ENCODE data around the gene WFDC5.

WFDC5 gene

DNA sequence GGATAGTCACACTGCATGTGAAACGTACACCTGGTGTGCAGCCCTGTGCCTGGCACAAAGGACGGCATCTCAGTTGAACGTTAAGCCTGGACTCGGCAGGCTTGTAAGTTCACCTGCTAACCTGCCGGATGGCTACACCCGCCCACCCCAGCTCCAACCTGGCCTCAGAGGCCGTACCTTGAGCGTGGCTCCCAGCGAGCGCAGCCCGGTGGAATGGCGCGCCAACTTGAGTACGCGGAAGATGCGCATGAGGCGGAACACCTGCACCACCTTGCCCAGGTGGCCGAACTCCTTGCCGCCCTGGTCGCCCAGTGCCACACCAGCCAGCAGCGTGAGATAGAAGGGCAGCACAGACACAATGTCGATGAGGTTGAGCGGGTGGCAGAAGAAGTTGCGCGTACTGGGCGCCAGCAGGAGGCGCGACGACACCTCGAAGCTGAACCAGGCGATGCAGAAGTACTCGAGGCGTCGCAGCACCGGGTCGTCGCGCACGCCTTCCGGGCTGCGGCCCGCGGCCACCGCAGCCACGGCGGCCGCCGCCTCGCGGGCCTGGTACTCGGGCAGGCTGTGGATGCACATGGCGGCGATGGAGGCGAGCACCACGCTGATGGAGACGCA is 17.4 kb downstream of the WFDC5 start:
- Histone ChIP-seq H3K4me3 (ENCODE audit: low read depth, low read length) (peak overlapping the region; percentile 39), H3K27ac (no peak overlapping the region), H3K27me3 (replicated peaks) (no peaks in the 10 kb centered on the region), H3K36me3 (replicated peaks) (no peaks in the 10 kb centered on the region)
- in situ Hi-C loops (cut with HindIII; ENCODE audit: low pct_ligation_motif_present, low sequenced_read_pairs): no loop called here
- TF ChIP-seq, protein P1, sequence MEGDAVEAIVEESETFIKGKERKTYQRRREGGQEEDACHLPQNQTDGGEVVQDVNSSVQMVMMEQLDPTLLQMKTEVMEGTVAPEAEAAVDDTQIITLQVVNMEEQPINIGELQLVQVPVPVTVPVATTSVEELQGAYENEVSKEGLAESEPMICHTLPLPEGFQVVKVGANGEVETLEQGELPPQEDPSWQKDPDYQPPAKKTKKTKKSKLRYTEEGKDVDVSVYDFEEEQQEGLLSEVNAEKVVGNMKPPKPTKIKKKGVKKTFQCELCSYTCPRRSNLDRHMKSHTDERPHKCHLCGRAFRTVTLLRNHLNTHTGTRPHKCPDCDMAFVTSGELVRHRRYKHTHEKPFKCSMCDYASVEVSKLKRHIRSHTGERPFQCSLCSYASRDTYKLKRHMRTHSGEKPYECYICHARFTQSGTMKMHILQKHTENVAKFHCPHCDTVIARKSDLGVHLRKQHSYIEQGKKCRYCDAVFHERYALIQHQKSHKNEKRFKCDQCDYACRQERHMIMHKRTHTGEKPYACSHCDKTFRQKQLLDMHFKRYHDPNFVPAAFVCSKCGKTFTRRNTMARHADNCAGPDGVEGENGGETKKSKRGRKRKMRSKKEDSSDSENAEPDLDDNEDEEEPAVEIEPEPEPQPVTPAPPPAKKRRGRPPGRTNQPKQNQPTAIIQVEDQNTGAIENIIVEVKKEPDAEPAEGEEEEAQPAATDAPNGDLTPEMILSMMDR (IDR thresholded peaks at IDR 0.05; ENCODE audit: low read depth, low read length, missing control alignments): peak; percentile 57
- DNase-seq: no peak

DNA sequence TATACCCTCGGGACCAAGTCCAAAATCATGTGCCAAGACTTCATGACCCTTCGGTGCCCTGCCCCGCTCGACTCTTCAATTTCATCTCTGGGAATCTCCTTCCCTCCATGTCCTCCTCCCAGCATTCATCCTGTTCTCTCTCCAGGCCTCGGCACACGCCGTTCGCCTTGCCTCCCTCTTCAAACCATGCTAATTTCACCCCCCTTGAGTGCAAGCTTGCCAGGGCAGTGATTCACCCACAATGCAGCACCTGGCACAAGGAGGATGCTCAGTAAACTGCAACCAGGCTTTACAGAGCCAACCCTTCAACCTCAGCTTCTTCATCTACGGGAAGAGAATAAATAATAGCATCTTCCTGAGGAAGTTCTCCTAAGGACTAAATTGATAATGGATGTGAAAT is 18.2 kb downstream of the WFDC5 start:
- Histone ChIP-seq H3K27ac (no peak overlapping the region), H3K27me3 (replicated peaks) (no peaks in the 10 kb centered on the region), H3K36me3 (replicated peaks) (no peaks in the 10 kb centered on the region), H3K4me3 (ENCODE audit: low read depth, low read length) (no peak overlapping the region)
- no peak for DNase-seq
- TF ChIP-seq, protein P1 (IDR thresholded peaks at IDR 0.05; ENCODE audit: low read depth, low read length, missing control alignments): no peak
- in situ Hi-C loops (cut with HindIII; ENCODE audit: low pct_ligation_motif_present, low sequenced_read_pairs): no loop called here

- no peak overlapping the region for H3K27ac ChIP-seq
- H3K27me3 ChIP-seq (replicated peaks): no peaks in the 10 kb centered on the region
- TF ChIP-seq, protein P1 (IDR thresholded peaks at IDR 0.05; ENCODE audit: low read depth, low read length, missing control alignments): peak; percentile 80
- no peaks in the 10 kb centered on the region for H3K36me3 ChIP-seq (replicated peaks)
- in situ Hi-C loops (cut with HindIII; ENCODE audit: low pct_ligation_motif_present, low sequenced_read_pairs): no loop called here
- H3K4me3 ChIP-seq (ENCODE audit: low read depth, low read length): no peak overlapping the region
- peak; percentile 57 for DNase-seq
These were observed 19.2 kb downstream of the WFDC5 start for GRCh38 chr20:45095805-45096238.

- H3K4me3 ChIP-seq (ENCODE audit: low read depth, low read length): no peak overlapping the region
- in situ Hi-C loops (cut with HindIII; ENCODE audit: low pct_ligation_motif_present, low sequenced_read_pairs): no loop called here
- no peaks in the 10 kb centered on the region for H3K27me3 ChIP-seq (replicated peaks)
- H3K27ac ChIP-seq: no peak overlapping the region
- no peaks in the 10 kb centered on the region for H3K36me3 ChIP-seq (replicated peaks)
- TF ChIP-seq, protein P1 (IDR thresholded peaks at IDR 0.05; ENCODE audit: low read depth, low read length, missing control alignments): no peak
- no peak for DNase-seq
These were observed 20.0 kb downstream of the WFDC5 start for GRCh38 chr20:45094864-45095574.

- in situ Hi-C loops (cut with HindIII; ENCODE audit: low pct_ligation_motif_present, low sequenced_read_pairs): no loop called here
- no peak overlapping the region for H3K27ac ChIP-seq
- DNase-seq: no peak
- H3K36me3 ChIP-seq (replicated peaks): no peaks in the 10 kb centered on the region
- TF ChIP-seq, protein P1 (IDR thresholded peaks at IDR 0.05; ENCODE audit: low read depth, low read length, missing control alignments): no peak
- no peaks in the 10 kb centered on the region for H3K27me3 ChIP-seq (replicated peaks)
- no peak overlapping the region for H3K4me3 ChIP-seq (ENCODE audit: low read depth, low read length)
These were observed 20.8 kb downstream of the WFDC5 start for GRCh38 chr20:45094201-45094600.

Data from brain microvascular endothelial cell (primary cell).